ENCODE results near the gene INPP5A. TPM values are rescaled to one million over a fixed set of nuclear protein-coding genes. Genes with fewer than 3 reads are reported as not detected.

Gene INPP5A
- total and polyA plus RNA-seq, 2 donors (not counting 1 experiment from before 2014, with no cell fraction given) = 9.3 to 87.8 TPM

DNA sequence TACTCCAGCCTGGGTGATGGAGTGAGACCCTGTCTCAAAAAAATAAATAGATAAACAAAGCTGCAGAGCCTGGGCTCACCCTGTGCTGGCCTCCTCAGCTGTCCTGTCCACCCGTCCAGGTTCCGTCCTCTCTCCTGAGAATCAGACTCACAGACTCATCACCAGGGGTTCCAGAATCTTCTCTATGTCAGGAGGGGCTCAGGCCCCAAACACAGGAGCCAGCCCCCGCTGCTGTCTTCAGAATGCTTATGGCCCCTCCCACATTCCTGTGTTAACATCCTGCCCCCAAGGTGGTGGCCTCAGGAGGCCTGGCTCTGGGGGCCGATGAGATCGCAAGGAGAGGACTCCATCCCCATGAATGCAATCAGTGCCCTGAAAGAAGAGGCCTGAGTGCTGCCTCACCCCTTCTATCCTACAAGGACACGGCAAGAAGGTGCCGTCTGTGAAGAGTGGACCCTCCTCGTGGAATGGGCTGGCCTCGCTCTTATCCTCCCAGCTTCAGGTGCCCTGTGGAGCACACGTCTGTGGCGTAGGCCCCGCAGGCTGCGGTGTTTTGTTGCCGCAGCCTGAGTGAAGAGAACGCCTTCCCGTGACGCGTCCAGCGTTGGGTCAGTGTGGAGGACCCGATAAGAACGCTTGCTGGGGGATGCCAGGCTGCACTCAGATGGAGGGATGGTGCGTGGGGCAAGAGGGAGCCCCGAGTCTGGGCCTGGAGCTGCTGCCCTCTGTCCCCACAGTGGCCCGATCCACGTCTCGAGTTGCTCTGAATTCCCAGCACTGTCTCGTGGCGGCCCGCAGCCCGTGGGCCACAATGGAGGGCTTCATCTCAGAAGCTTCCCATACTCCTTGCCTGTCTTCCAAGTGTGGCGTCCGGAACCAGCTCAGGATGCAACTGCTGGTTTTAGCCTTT lies 77.1 kb downstream of the INPP5A start:
- peaks cover 0 to 34% (median 9%) of the 10 kb centered on the region in 3 donors for H3K9me3 ChIP-seq (ENCODE audit: control extremely low read depth in 1 of 3, control insufficient read depth in 2 of 3, insufficient read depth in 1 of 3, low read length in 2 of 3)
- no peaks in the 10 kb centered on the region for H3K27me3 ChIP-seq (replicated peaks in 1 of 4; ENCODE audit: control extremely low read depth in 1 of 4, control insufficient read depth in 3 of 4, insufficient read depth in 4 of 4, low read length in 3 of 4)
- H3K4me3 ChIP-seq (ENCODE audit: control extremely low read depth in 1 of 5, extremely low read depth in 1 of 5, insufficient read depth in 1 of 5, low read depth in 2 of 5, low read length in 4 of 5) = no peak overlapping the region
- Mint-ChIP-seq H3K4me1 (peaks cover 29% of the 10 kb centered on the region), H3K27me3 (no peaks in the 10 kb centered on the region), H3K9me3 (ENCODE audit: insufficient read depth) (no peaks in the 10 kb centered on the region), H3K4me3 (no peak overlapping the region), H3K27ac (no peak overlapping the region)
- no peak for TF ChIP-seq EZH2 (IDR thresholded peaks at IDR 0.05; ENCODE audit: borderline replicate concordance, insufficient read depth, low read depth, low read length, poor library complexity, severe bottlenecking)
- TF ChIP-seq, protein P1, sequence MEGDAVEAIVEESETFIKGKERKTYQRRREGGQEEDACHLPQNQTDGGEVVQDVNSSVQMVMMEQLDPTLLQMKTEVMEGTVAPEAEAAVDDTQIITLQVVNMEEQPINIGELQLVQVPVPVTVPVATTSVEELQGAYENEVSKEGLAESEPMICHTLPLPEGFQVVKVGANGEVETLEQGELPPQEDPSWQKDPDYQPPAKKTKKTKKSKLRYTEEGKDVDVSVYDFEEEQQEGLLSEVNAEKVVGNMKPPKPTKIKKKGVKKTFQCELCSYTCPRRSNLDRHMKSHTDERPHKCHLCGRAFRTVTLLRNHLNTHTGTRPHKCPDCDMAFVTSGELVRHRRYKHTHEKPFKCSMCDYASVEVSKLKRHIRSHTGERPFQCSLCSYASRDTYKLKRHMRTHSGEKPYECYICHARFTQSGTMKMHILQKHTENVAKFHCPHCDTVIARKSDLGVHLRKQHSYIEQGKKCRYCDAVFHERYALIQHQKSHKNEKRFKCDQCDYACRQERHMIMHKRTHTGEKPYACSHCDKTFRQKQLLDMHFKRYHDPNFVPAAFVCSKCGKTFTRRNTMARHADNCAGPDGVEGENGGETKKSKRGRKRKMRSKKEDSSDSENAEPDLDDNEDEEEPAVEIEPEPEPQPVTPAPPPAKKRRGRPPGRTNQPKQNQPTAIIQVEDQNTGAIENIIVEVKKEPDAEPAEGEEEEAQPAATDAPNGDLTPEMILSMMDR (IDR thresholded peaks at IDR 0.05) = no peak
- DNase-seq = no peak
- ChIA-PET POLR2A (interaction anchor here (1.4 kb wide), 1 partner anchor 43 kb away, joined by 4 read pairs; no protein-coding TSS in a partner anchor), CTCF (no interaction called here)
- ATAC-seq (ENCODE audit: low read depth) = no peak
- H3K36me3 ChIP-seq (replicated peaks in 1 of 2; ENCODE audit: control extremely low read depth in 1 of 2, control insufficient read depth in 1 of 2, extremely low read depth in 1 of 2, insufficient read depth in 2 of 2, low read length in 1 of 2) = peaks cover 0 to 8% of the 10 kb centered on the region in 2 experiments
- no peak overlapping the region for H2AFZ ChIP-seq (ENCODE audit: insufficient read depth, low read depth, low read length, poor library complexity, severe bottlenecking)
- 98% methylated on average over 29 of the region's 32 CpGs for WGBS (ENCODE audit: insufficient coverage)
- peaks cover 3 to 6% of the 10 kb centered on the region in 2 donors for H3K4me1 ChIP-seq (ENCODE audit: control insufficient read depth in 2 of 2, insufficient read depth in 2 of 2, low read length in 2 of 2)
- H3K9ac ChIP-seq (ENCODE audit: low read length) = no peak overlapping the region
- H3K4me2 ChIP-seq (replicated peaks; ENCODE audit: low read depth, low read length, poor library complexity, severe bottlenecking) = no peak overlapping the region
- H3K27ac ChIP-seq (ENCODE audit: low read length in 2 of 2) = no peak overlapping the region
- H4K20me1 ChIP-seq (ENCODE audit: control insufficient read depth, insufficient read depth, low read length, poor library complexity, severe bottlenecking) = peaks cover 89% of the 10 kb centered on the region
- peaks cover 78% of the 10 kb centered on the region for H3K79me2 ChIP-seq (ENCODE audit: control insufficient read depth, insufficient read depth, low read length)
- intact Hi-C loops (cut with micrococcal nuclease) = no loop called here
